H1 (cell line): Measurements from ENCODE around the gene OXTR. TPM values are rescaled to one million over a fixed set of nuclear protein-coding genes. Genes with fewer than 3 reads are reported as not detected.

ENCODE experiments used
- CTCF ChIA-PET: fragments of 300-600 bp; sonication (Branson Sonifier 250); formaldehyde crosslinking; loops from one replicate; lab custom pipeline; 2021; ENCODE audit not compliant: partially characterized antibody; lab: Charles Lee
- POLR2A ChIA-PET: fragments of 300-600 bp; sonication (Branson Sonifier 250); formaldehyde crosslinking; loops from one replicate; lab custom pipeline; 2021; ENCODE audit warnings: inconsistent platforms; ENCODE audit not compliant: partially characterized antibody; lab: Charles Lee
- DNase-seq, 2 experiments: peaks; one replicate each; pipeline versions ENCODE4 v3.0.0 to v3.0.0-alpha.2; 2010 to 2022; ENCODE audit warnings: low spot score in 2 of 2, low read depth in 1 of 2, mixed read lengths in 1 of 2
- FAIRE-seq: peaks from 2 replicates; lab custom pipeline; 2011; peaks lifted over from hg19 to GRCh38; lab: Jason Lieb, UNC
- H2AFZ ChIP-seq: 2 replicates; pipeline ENCODE4 v1.8.1; 2012; ENCODE audit warnings: low read length, inconsistent platforms
- H2AK5ac ChIP-seq: 2 replicates; pipeline ENCODE4 v1.6.1; 2013; ENCODE audit warnings: low read depth, low read length
- H2BK120ac ChIP-seq: replicated peaks from 2 replicates; pipeline ENCODE3; 2013; ENCODE audit warnings: low read depth, low read length, inconsistent platforms
- H2BK12ac ChIP-seq: 2 replicates; pipeline ENCODE4 v1.6.1; 2013; ENCODE audit warnings: low read depth, low read length
- H2BK15ac ChIP-seq: 2 replicates; pipeline ENCODE4 v1.6.1; 2013; ENCODE audit warnings: low read length
- H2BK20ac ChIP-seq: 2 replicates; pipeline ENCODE4 v1.6.1; 2013; ENCODE audit warnings: low read length
- H2BK5ac ChIP-seq: 2 replicates; pipeline ENCODE4 v1.6.1; 2013; ENCODE audit warnings: low read depth, low read length
- H3K14ac ChIP-seq: 2 replicates; pipeline ENCODE4 v1.6.1; 2013; ENCODE audit warnings: inconsistent platforms; ENCODE audit not compliant: insufficient read length
- H3K18ac ChIP-seq: 2 replicates; pipeline ENCODE4 v1.6.1; 2013; ENCODE audit warnings: low read length; ENCODE audit errors: extremely low read depth
- H3K23ac ChIP-seq: 2 replicates; pipeline ENCODE4 v1.6.1; 2013; ENCODE audit warnings: inconsistent platforms; ENCODE audit not compliant: insufficient read length
- H3K23me2 ChIP-seq: 2 replicates; pipeline ENCODE4 v1.6.1; 2013; ENCODE audit warnings: low read depth, low read length
- H3K27ac ChIP-seq: 2 replicates; pipeline ENCODE4 v1.6.1; 2011; ENCODE audit warnings: low read depth, low read length, inconsistent platforms
- H3K27me3 ChIP-seq, 4 experiments: replicated peaks in 1 of 4; 1 replicate in 1 of 4; 2 replicates in 3 of 4; pipeline versions ENCODE4 v1.6.1 to v1.8.1; 2011 to 2013; ENCODE audit warnings: low read length in 3 of 4, mild to moderate bottlenecking in 3 of 4, inconsistent platforms in 2 of 4, mixed read lengths in 2 of 4, moderate library complexity in 1 of 4; ENCODE audit not compliant: control insufficient read depth in 3 of 4, insufficient read depth in 3 of 4; ENCODE audit errors: extremely low read depth in 1 of 4
- H3K36me3 ChIP-seq, 4 experiments: 2 replicates each; pipeline versions ENCODE4 v1.6.1 to v1.8.1; 2011 to 2013; ENCODE audit warnings: mild to moderate bottlenecking in 4 of 4, low read length in 3 of 4, moderate library complexity in 2 of 4, control low read depth in 1 of 4, inconsistent platforms in 1 of 4; ENCODE audit not compliant: insufficient read depth in 4 of 4, control insufficient read depth in 2 of 4
- H3K4ac ChIP-seq: replicated peaks from 2 replicates; pipeline ENCODE3; 2013; ENCODE audit warnings: low read length, low read depth, mixed read lengths, inconsistent platforms; ENCODE audit not compliant: insufficient read length
- H3K4me1 ChIP-seq, 4 experiments: replicated peaks in 1 of 4; 1 replicate in 1 of 4; 2 replicates in 3 of 4; pipeline versions ENCODE4 v1.6.1 to v1.8.1; 2011 to 2013; ENCODE audit warnings: low read length in 3 of 4, inconsistent platforms in 2 of 4, mixed read lengths in 1 of 4; ENCODE audit not compliant: insufficient read depth in 4 of 4, control insufficient read depth in 3 of 4
- H3K4me2 ChIP-seq, 2 experiments: 2 replicates each; pipeline versions ENCODE4 v1.6.1 to v1.8.1; 2011 to 2013; ENCODE audit warnings: low read depth in 2 of 2, low read length in 2 of 2, control low read depth in 1 of 2, inconsistent platforms in 1 of 2, mild to moderate bottlenecking in 1 of 2; ENCODE audit not compliant: insufficient read depth in 1 of 2
- H3K4me3 ChIP-seq, 4 experiments: fragments of 200-600, 300-600 bp in 1 of 4; sonication (generic), shearing (Covaris generic), sonication (Bioruptor Twin) in 1 of 4; 2 replicates each; pipeline versions ENCODE4 v1.5.1 to v1.8.1; 2011 to 2016; ENCODE audit warnings: low read length in 4 of 4, low read depth in 3 of 4, control low read depth in 2 of 4, inconsistent platforms in 2 of 4, mild to moderate bottlenecking in 2 of 4, mixed read lengths in 1 of 4, moderate library complexity in 1 of 4; ENCODE audit not compliant: insufficient read depth in 2 of 4; ENCODE audit errors: extremely low read depth in 1 of 4
- H3K56ac ChIP-seq: replicated peaks from 2 replicates; pipeline ENCODE3; 2013; ENCODE audit warnings: low read depth, mild to moderate bottlenecking, mixed read lengths, low read length, inconsistent platforms; ENCODE audit not compliant: insufficient read length
- H3K79me1 ChIP-seq: 2 replicates; pipeline ENCODE4 v1.6.1; 2013; ENCODE audit warnings: low read depth, low read length, control low read depth
- H3K79me2 ChIP-seq, 2 experiments: 2 replicates each; pipeline versions ENCODE4 v1.6.1 to v1.8.1; 2012 to 2013; ENCODE audit warnings: low read length in 2 of 2, mild to moderate bottlenecking in 2 of 2, inconsistent platforms in 1 of 2; ENCODE audit not compliant: insufficient read depth in 2 of 2, control insufficient read depth in 1 of 2
- H3K9ac ChIP-seq, 4 experiments: replicated peaks in 1 of 4; 1 replicate in 1 of 4; 2 replicates in 3 of 4; pipeline versions ENCODE4 v1.6.1 to v1.8.1; 2011 to 2013; ENCODE audit warnings: low read depth in 3 of 4, low read length in 3 of 4, control low read depth in 2 of 4, mild to moderate bottlenecking in 2 of 4, moderate library complexity in 2 of 4, inconsistent platforms in 1 of 4; ENCODE audit errors: extremely low read depth in 1 of 4
- H3K9me3 ChIP-seq, 2 experiments: 2 replicates each; pipeline versions ENCODE4 v1.6.1 to v1.8.1; 2012 to 2013; ENCODE audit warnings: mild to moderate bottlenecking in 2 of 2, moderate library complexity in 2 of 2, control low read depth in 1 of 2, inconsistent platforms in 1 of 2, low read depth in 1 of 2, low read length in 1 of 2, mixed read lengths in 1 of 2; ENCODE audit not compliant: insufficient read depth in 2 of 2
- H4K20me1 ChIP-seq, 2 experiments: replicated peaks in 1 of 2; 2 replicates each; pipeline versions ENCODE3 to v1.8.1; 2011 to 2013; ENCODE audit warnings: inconsistent platforms in 2 of 2, low read length in 2 of 2, mild to moderate bottlenecking in 1 of 2; ENCODE audit not compliant: insufficient read depth in 2 of 2, control insufficient read depth in 1 of 2
- H4K5ac ChIP-seq: 2 replicates; pipeline ENCODE4 v1.6.1; 2013; ENCODE audit warnings: low read length, low read depth, mixed read lengths, inconsistent platforms; ENCODE audit not compliant: insufficient read length
- H4K8ac ChIP-seq: 2 replicates; pipeline ENCODE4 v1.8.0; 2013; ENCODE audit warnings: mild to moderate bottlenecking, moderate library complexity, low read length, inconsistent platforms; ENCODE audit not compliant: insufficient read depth; ENCODE audit errors: extremely low read depth
- H4K91ac ChIP-seq: replicated peaks from 2 replicates; pipeline ENCODE3; 2013; ENCODE audit warnings: low read length, mixed read lengths, inconsistent platforms; ENCODE audit not compliant: insufficient read length
- CHD2 ChIP-seq: IDR thresholded peaks from 2 replicates; pipeline ENCODE4 v1.6.1; 2012; ENCODE audit warnings: low read length, improper control_type of control experiment
- CTBP2 ChIP-seq: IDR thresholded peaks from 2 replicates; pipeline ENCODE4 v1.7.0; 2011; ENCODE audit warnings: borderline replicate concordance, mild to moderate bottlenecking, moderate library complexity, mixed read lengths, low read length; ENCODE audit not compliant: insufficient read depth, insufficient read length
- HDAC2 ChIP-seq, 2 experiments: fragments of 300-600 bp in 1 of 2; sonication (generic) in 1 of 2; IDR thresholded peaks; 2 replicates each; pipeline ENCODE4 v1.6.1; 2011 to 2012; ENCODE audit warnings: low read depth in 2 of 2, low read length in 2 of 2, mild to moderate bottlenecking in 2 of 2, moderate library complexity in 2 of 2, borderline replicate concordance in 1 of 2, inconsistent platforms in 1 of 2
- KDM4A ChIP-seq: IDR thresholded peaks from one replicate; pipeline ENCODE4 v1.7.1; 2012; ENCODE audit warnings: low read depth, mild to moderate bottlenecking, moderate library complexity, low read length, inconsistent platforms; ENCODE audit not compliant: severe bottlenecking
- RAD21 ChIP-seq, 2 experiments: IDR thresholded peaks in 1 of 2; conservative IDR thresholded peaks in 1 of 2; 2 replicates each; pipeline ENCODE4 v1.6.1; 2011; ENCODE audit warnings: low read depth in 2 of 2, low read length in 2 of 2, improper control_type of control experiment in 1 of 2, inconsistent platforms in 1 of 2, mild to moderate bottlenecking in 1 of 2, moderate library complexity in 1 of 2
- SAP30 ChIP-seq: fragments of 300-600 bp; sonication (generic); IDR thresholded peaks from 2 replicates; pipeline ENCODE4 v1.7.1; 2012; ENCODE audit warnings: low read length, moderate library complexity, mild to moderate bottlenecking, inconsistent platforms; ENCODE audit not compliant: insufficient read depth, insufficient replicate concordance
- TCF12 ChIP-seq: IDR thresholded peaks from 2 replicates; pipeline ENCODE4 v1.6.1; 2011; ENCODE audit warnings: low read depth, mild to moderate bottlenecking, low read length
- YY1 ChIP-seq: IDR thresholded peaks from 2 replicates; pipeline ENCODE4 v1.6.1; 2011; ENCODE audit warnings: low read depth, mild to moderate bottlenecking, low read length
- ZNF274 ChIP-seq: IDR thresholded peaks from 2 replicates; pipeline ENCODE4 v1.7.0; 2012; ENCODE audit warnings: low read length, borderline replicate concordance; ENCODE audit errors: extremely low read depth
- WGBS, 2 experiments: shearing (Covaris generic) in 1 of 2; methylation state at CpG; one replicate each; pipeline versions ENCODE4 v1.1.6 to v1.1.7; 2013 to 2015; ENCODE audit warnings: low lambda C conversion rate in 2 of 2, mixed read lengths in 2 of 2, inconsistent platforms in 1 of 2, low coverage in 1 of 2, missing lambda C conversion rate in 1 of 2; ENCODE audit not compliant: insufficient replicate concordance in 2 of 2, insufficient coverage in 1 of 2, insufficient read length in 1 of 2; ENCODE audit errors: extremely low coverage in 1 of 2, missing lambda C conversion rate in 1 of 2; 5-methylcytosine and 5-hydroxymethylcytosine counted together
- polyA plus RNA-seq, 7 experiments: library from polyadenylated mRNA; depleted of rRNA in 3 of 7; stranded (reverse) in 5 of 7; unstranded in 2 of 7; fragments of >200 nt in 5 of 7; fragments of 200-250 nt in 2 of 7; gene quantifications; 1 replicate in 5 of 7; 2 replicates in 1 of 7; 4 replicates in 1 of 7; pipeline versions ENCODE4 v1.2.1 to v1.2.3, GENCODE V29; 2011 to 2013; ENCODE audit warnings: missing spikeins in 2 of 7, mixed read lengths in 2 of 7
- total RNA-seq: library from RNA; stranded (reverse); fragmentation: NEBNext Ultra II Directional; extraction: Animal tissue kit (Norgen Biotek cat#: 25700); gene quantifications from 2 replicates; pipeline ENCODE4 v1.2.1, GENCODE V29; 2021

OXTR gene
- total and polyA plus RNA-seq, 2 of the 8 experiments (the other 6 are each of a cell fraction or from before 2014, with no cell fraction given) = 0.77 to 2.3 TPM

DNA sequence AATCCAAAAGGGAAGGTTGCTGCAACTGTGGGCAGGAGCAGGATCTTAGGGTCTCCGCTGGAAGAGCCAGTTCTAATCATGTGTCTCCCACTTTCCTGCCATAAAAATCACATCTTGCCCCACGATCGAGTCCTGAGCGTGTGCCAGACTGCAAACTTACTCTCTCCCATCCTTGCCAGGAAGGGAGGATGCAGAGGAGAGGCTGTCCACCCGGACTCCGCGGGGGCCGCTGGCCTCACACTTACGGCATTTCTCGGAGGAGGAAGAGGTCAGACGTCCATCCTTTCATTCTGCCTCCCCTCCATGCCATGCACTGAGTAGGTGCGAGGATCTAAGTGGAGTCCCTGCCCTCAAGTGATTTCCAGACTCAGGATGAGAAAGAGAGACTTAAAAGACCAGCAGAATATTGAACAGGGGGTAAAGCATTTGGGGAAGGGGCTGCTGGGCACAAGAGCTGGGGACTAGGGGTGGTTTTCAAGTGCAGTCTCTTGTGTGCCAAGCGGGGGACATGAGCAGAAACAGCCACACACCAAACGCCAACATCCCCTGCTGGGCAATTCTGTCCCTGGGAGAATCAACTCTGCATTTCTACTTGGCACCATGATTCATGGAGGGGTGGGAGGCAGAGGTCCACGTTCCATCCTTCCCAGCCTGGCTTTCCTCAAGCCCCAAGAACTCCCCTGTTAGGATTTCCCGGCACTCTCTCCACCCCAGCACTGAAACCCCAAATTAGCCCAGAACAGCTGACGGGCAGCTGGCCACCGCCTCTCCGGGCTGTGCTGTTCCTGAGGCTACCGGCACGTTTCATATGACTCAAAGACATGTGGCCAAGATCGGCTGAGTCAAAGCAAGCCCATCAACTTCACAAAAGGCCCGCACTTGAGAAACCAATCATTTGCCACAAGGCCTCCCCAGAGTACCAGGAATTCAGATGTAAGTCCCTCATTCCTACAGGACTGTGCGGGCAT lies 11.6 kb downstream of the OXTR start:
- Histone ChIP-seq H3K4me1 (peaks cover 0 to 3% (median 1%) of the 10 kb centered on the region in 4 experiments; a peak in 3 of 7 replicates), H3K23ac (no peak overlapping the region), H3K56ac (no peak overlapping the region), H3K23me2 (peaks cover 1% of the 10 kb centered on the region; the same call in 1 of the 2 replicates), H2BK5ac (no peak overlapping the region), H3K27me3 (peaks cover 0 to 4% (median 0%) of the 10 kb centered on the region in 4 experiments; a peak in 3 of 7 replicates), H3K79me2 (no peaks in the 10 kb centered on the region), H4K91ac (no peak overlapping the region), H2AK5ac (no peak overlapping the region), H3K36me3 (no peaks in the 10 kb centered on the region), H2BK15ac (no peak overlapping the region), H4K5ac (no peak overlapping the region), H3K4me3 (no peak overlapping the region), H3K14ac (no peak overlapping the region), H2AFZ (no peak overlapping the region), H4K8ac (no peak overlapping the region), H3K9ac (no peak overlapping the region), H3K9me3 (no peaks in the 10 kb centered on the region), H2BK120ac (no peak overlapping the region), H2BK20ac (no peak overlapping the region), H3K18ac (no peak overlapping the region), H3K4ac (no peak overlapping the region), H3K27ac (no peak overlapping the region), H4K20me1 (peaks cover 0 to 2% of the 10 kb centered on the region in 2 experiments), H2BK12ac (no peak overlapping the region), H3K4me2 (no peak overlapping the region), H3K79me1 (no peaks in the 10 kb centered on the region)
- ChIA-PET CTCF (interaction anchor here (0.6 to 3.9 kb wide), 2 partner anchors 12 to 35 kb away, joined by 3 to 30 read pairs; partner anchors contain the start of gene OXTR), POLR2A (no interaction called here)
- DNase-seq = no peak
- FAIRE-seq = no peak
- WGBS, 2 experiments = 84% methylated on average over 24 of the region's 24 CpGs; no CpG with 5 or more reads in 1 of the 2 experiments
- no peak for TF ChIP-seq RAD21 (IDR thresholded peaks at IDR 0.05 in 1 of 2, conservative IDR thresholded peaks at IDR 0.05 in 1 of 2; ENCODE audit: low read depth in 2 of 2, low read length in 2 of 2)
- TF ChIP-seq HDAC2 (IDR thresholded peaks at IDR 0.05; ENCODE audit: borderline replicate concordance in 1 of 2, low read depth in 2 of 2, low read length in 2 of 2) = no peak
- no peak for TF ChIP-seq YY1
- no peak for TF ChIP-seq KDM4A
- no peak for TF ChIP-seq ZNF274
- TF ChIP-seq CHD2 = no peak
- TF ChIP-seq CTBP2 = no peak
- no peak for TF ChIP-seq TCF12
- TF ChIP-seq SAP30 = no peak
